Trophoblast cell (in vitro differentiated cells and primary cell): Measurements from ENCODE around the gene NLRP6.

Experiments
- DNase-seq, 2 donors: peaks; one replicate each; pipeline ENCODE4 v3.0.0-alpha.2; 2016
- H2AFZ ChIP-seq: 2 replicates; pipeline ENCODE4 v1.6.1; 2013; ENCODE audit warnings: low read length, moderate library complexity, mild to moderate bottlenecking; ENCODE audit not compliant: insufficient read depth, poor library complexity
- H2AK5ac ChIP-seq: 2 replicates; pipeline ENCODE4 v1.6.1; 2013; ENCODE audit warnings: mild to moderate bottlenecking, low read length
- H2BK120ac ChIP-seq: 2 replicates; pipeline ENCODE4 v1.6.1; 2013; ENCODE audit warnings: low read length, mild to moderate bottlenecking, moderate library complexity; ENCODE audit not compliant: insufficient read depth, poor library complexity
- H2BK12ac ChIP-seq: 2 replicates; pipeline ENCODE4 v1.6.1; 2013; ENCODE audit warnings: mild to moderate bottlenecking, low read length, moderate library complexity
- H2BK5ac ChIP-seq: 2 replicates; pipeline ENCODE4 v1.6.1; 2013; ENCODE audit warnings: low read length, low read depth, moderate library complexity, mild to moderate bottlenecking; ENCODE audit not compliant: poor library complexity
- H3K14ac ChIP-seq: 2 replicates; pipeline ENCODE4 v1.6.1; 2013; ENCODE audit warnings: mild to moderate bottlenecking, low read length
- H3K18ac ChIP-seq: 2 replicates; pipeline ENCODE4 v1.6.1; 2013; ENCODE audit warnings: mild to moderate bottlenecking, low read length
- H3K23ac ChIP-seq: 2 replicates; pipeline ENCODE4 v1.6.1; 2013; ENCODE audit warnings: low read length
- H3K27ac ChIP-seq: 2 replicates; pipeline ENCODE4 v1.5.1; 2013; ENCODE audit warnings: low read depth, mild to moderate bottlenecking, inconsistent platforms, low read length, moderate library complexity
- H3K27me3 ChIP-seq: 2 replicates; pipeline ENCODE4 v1.6.1; 2013; ENCODE audit warnings: inconsistent platforms, mild to moderate bottlenecking, low read length, moderate library complexity; ENCODE audit not compliant: insufficient read depth
- H3K36me3 ChIP-seq, 2 experiments: 1 replicate in 1 of 2; 2 replicates in 1 of 2; pipeline ENCODE4 v1.6.1; 2013; ENCODE audit warnings: low read length in 2 of 2, mild to moderate bottlenecking in 2 of 2, moderate library complexity in 1 of 2; ENCODE audit not compliant: insufficient read depth in 2 of 2, control insufficient read depth in 1 of 2
- H3K4ac ChIP-seq: 2 replicates; pipeline ENCODE4 v1.6.1; 2013; ENCODE audit warnings: low read depth, mild to moderate bottlenecking, low read length, moderate library complexity
- H3K4me1 ChIP-seq, 2 experiments: 1 replicate in 1 of 2; 2 replicates in 1 of 2; pipeline ENCODE4 v1.6.1; 2013; ENCODE audit warnings: low read length in 2 of 2, mild to moderate bottlenecking in 2 of 2, moderate library complexity in 1 of 2; ENCODE audit not compliant: insufficient read depth in 2 of 2, control insufficient read depth in 1 of 2
- H3K4me2 ChIP-seq: 2 replicates; pipeline ENCODE4 v1.6.1; 2013; ENCODE audit warnings: inconsistent platforms, mild to moderate bottlenecking, low read length, moderate library complexity
- H3K4me3 ChIP-seq: 2 replicates; pipeline ENCODE4 v1.5.1; 2013; ENCODE audit warnings: mild to moderate bottlenecking, low read depth, low read length, inconsistent platforms
- H3K79me1 ChIP-seq: one replicate; pipeline ENCODE4 v1.6.1; 2013; ENCODE audit warnings: low read length
- H3K79me2 ChIP-seq: 2 replicates; pipeline ENCODE4 v1.6.1; 2013; ENCODE audit warnings: low read length, mild to moderate bottlenecking; ENCODE audit not compliant: control insufficient read depth, insufficient read depth, poor library complexity
- H3K9ac ChIP-seq: 2 replicates; pipeline ENCODE4 v1.6.1; 2013; ENCODE audit warnings: mild to moderate bottlenecking, low read length
- H3K9me3 ChIP-seq: 2 replicates; pipeline ENCODE4 v1.6.1; 2013; ENCODE audit warnings: low read depth, mild to moderate bottlenecking, control low read depth, inconsistent platforms, low read length; ENCODE audit not compliant: insufficient read depth
- H4K12ac ChIP-seq: 2 replicates; pipeline ENCODE4 v1.6.1; 2013; ENCODE audit warnings: low read depth, mild to moderate bottlenecking, low read length, moderate library complexity
- H4K8ac ChIP-seq: 2 replicates; pipeline ENCODE4 v1.6.1; 2013; ENCODE audit warnings: low read depth, mild to moderate bottlenecking, low read length, moderate library complexity
- H4K91ac ChIP-seq: one replicate; pipeline ENCODE4 v1.6.1; 2013; ENCODE audit warnings: low read depth, mild to moderate bottlenecking, low read length, moderate library complexity
- WGBS: extraction: QIAGEN DNeasy Blood & Tissue Kit; methylation state at CpG from one replicate; pipeline ENCODE4 v1.1.7; 2013; ENCODE audit warnings: missing lambda C conversion rate; ENCODE audit not compliant: insufficient read length, insufficient coverage; ENCODE audit errors: extremely low coverage; 5-methylcytosine and 5-hydroxymethylcytosine counted together

Gene NLRP6

DNA sequence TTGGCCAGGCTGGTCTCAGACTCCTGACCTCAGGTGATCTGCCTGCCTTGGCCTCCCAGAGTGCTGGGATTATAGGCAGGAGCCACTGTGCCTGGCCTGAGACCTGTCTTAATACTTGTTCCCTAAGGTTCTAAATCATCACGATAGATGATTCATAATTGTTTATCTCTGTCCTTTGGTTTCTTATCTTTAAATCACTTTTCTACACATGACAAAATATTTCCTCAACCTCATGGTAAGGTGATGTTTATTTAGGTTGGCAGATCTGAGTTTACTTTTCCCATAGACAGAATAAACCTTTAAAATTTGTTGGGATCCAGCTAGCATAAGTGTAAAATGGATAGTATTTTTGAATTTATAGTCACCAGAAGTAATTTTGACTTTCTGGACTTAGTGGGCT is 37.9 kb upstream of the NLRP6 start:
- no peak overlapping the region for H3K4me2 ChIP-seq
- H2BK5ac ChIP-seq: no peak overlapping the region
- WGBS: no CpG with 5 or more reads among the region's 1 CpG
- H3K27ac ChIP-seq: no peak overlapping the region
- H3K18ac ChIP-seq: no peak overlapping the region
- no peak overlapping the region for H3K9ac ChIP-seq
- H3K36me3 ChIP-seq: peaks cover 19 to 33% of the 10 kb centered on the region in 2 experiments
- no peak overlapping the region for H3K4me3 ChIP-seq
- no peaks in the 10 kb centered on the region for H3K27me3 ChIP-seq
- no peak overlapping the region for H2AK5ac ChIP-seq
- no peak overlapping the region for H2AFZ ChIP-seq
- no peaks in the 10 kb centered on the region for H3K9me3 ChIP-seq
- H2BK120ac ChIP-seq: no peak overlapping the region
- no peak overlapping the region for H3K14ac ChIP-seq
- no peak overlapping the region for H3K4ac ChIP-seq
- no peak overlapping the region for H4K12ac ChIP-seq
- H2BK12ac ChIP-seq: no peak overlapping the region
- peaks cover 11% of the 10 kb centered on the region for H3K79me1 ChIP-seq
- H3K79me2 ChIP-seq: peaks cover 13% of the 10 kb centered on the region
- no peak overlapping the region for H4K91ac ChIP-seq
- peaks cover 0 to 2% of the 10 kb centered on the region in 2 experiments for H3K4me1 ChIP-seq
- DNase-seq: no peak
- no peak overlapping the region for H3K23ac ChIP-seq
- no peak overlapping the region for H4K8ac ChIP-seq

DNA sequence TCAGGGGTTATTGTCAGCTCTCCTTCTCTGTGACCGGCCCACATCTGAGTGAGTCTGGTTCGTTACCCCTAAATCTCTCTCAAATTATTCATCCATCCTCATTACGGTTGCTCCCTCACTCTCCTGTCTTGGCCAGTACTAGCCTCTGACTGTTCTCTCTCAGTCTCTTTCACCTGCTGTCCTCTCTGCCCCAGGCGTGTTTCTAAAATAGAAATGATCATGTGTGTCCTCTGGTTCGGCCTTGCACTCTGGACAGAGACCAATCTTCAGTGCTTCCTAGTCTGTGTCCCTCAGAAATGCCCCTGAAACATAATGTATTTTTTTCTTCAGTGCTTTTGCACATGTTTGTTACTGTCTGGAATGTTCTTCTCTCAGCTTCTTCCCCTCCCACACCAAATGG is 36.6 kb upstream of the NLRP6 start:
- H3K79me2 ChIP-seq: peaks cover 8% of the 10 kb centered on the region
- DNase-seq: no peak
- no peak overlapping the region for H3K27ac ChIP-seq
- no peak overlapping the region for H2AK5ac ChIP-seq
- no peak overlapping the region for H2BK12ac ChIP-seq
- no peak overlapping the region for H3K18ac ChIP-seq
- no peak overlapping the region for H3K14ac ChIP-seq
- no peak overlapping the region for H3K4me3 ChIP-seq
- peaks cover 4% of the 10 kb centered on the region for H3K79me1 ChIP-seq
- no peak overlapping the region for H4K8ac ChIP-seq
- no peak overlapping the region for H2BK120ac ChIP-seq
- no peak overlapping the region for H3K4me2 ChIP-seq
- no peak overlapping the region for H3K4ac ChIP-seq
- no peak overlapping the region for H4K12ac ChIP-seq
- H2BK5ac ChIP-seq: no peak overlapping the region
- no peak overlapping the region for H4K91ac ChIP-seq
- no peak overlapping the region for H2AFZ ChIP-seq
- H3K9me3 ChIP-seq: no peaks in the 10 kb centered on the region
- no peaks in the 10 kb centered on the region for H3K27me3 ChIP-seq
- H3K36me3 ChIP-seq: peaks cover 29 to 44% of the 10 kb centered on the region in 2 experiments
- no peak overlapping the region for H3K23ac ChIP-seq
- no peaks in the 10 kb centered on the region for H3K4me1 ChIP-seq
- H3K9ac ChIP-seq: peak overlapping the region; percentile 42
- WGBS: no CpG with 5 or more reads among the region's 5 CpGs

DNA sequence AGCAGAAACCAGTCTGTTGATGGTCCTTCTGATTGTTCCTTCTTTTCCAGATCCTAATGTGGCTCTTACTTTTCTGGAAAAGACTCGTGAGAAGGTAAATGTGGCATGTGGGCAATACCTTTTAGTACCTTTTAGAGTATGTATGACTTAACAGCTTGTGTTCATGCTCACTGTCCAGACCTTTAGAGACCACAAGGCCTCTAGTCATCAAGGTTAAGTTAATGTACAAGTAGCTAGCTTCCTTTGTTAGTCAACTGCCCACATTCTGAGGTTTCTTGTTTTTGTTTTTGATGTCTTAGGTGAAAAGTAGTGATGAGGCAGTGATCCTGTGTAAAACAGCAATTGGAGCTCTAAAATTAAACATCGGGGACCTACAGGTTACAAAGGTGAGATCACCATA is 33.8 kb upstream of the NLRP6 start:
- Histone ChIP-seq H3K27me3 (no peaks in the 10 kb centered on the region), H3K27ac (no peak overlapping the region), H4K8ac (no peak overlapping the region), H3K18ac (no peak overlapping the region), H4K91ac (no peak overlapping the region), H2BK12ac (no peak overlapping the region), H3K36me3 (peaks cover 38 to 56% of the 10 kb centered on the region in 2 experiments), H3K79me2 (no peaks in the 10 kb centered on the region), H2BK120ac (no peak overlapping the region), H3K79me1 (no peaks in the 10 kb centered on the region), H3K9me3 (no peaks in the 10 kb centered on the region), H3K4me3 (no peak overlapping the region), H3K4me1 (no peaks in the 10 kb centered on the region), H3K4ac (no peak overlapping the region), H3K23ac (no peak overlapping the region), H2AFZ (no peak overlapping the region), H2AK5ac (no peak overlapping the region), H2BK5ac (no peak overlapping the region), H4K12ac (no peak overlapping the region), H3K14ac (no peak overlapping the region), H3K4me2 (no peak overlapping the region), H3K9ac (no peak overlapping the region)
- DNase-seq: no peak
- no CpG with 5 or more reads among the region's 2 CpGs for WGBS

DNA sequence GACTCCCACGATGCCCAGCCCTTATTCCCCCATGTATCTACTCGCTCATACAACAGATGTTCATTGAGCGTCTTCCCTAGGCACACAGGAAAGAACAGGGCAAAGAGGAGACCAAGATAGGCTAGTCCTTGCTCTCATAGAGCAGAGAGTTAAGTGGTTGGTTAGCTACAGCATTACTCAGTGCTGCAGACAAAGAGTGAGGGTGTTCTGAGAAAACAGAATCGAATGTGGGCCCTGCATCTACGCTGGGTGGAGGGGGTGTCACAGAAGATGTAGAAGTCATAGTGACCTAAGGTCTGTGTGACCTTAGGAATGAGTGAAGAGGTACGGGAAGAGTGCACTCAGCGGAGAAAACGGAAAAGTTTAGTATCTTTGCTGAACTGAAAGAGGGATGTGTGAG is 29.1 kb upstream of the NLRP6 start:
- no peak overlapping the region for H4K12ac ChIP-seq
- no CpG with 5 or more reads among the region's 8 CpGs for WGBS
- H3K18ac ChIP-seq: no peak overlapping the region
- no peak overlapping the region for H2BK120ac ChIP-seq
- H3K4me3 ChIP-seq: no peak overlapping the region
- H2AK5ac ChIP-seq: no peak overlapping the region
- H3K14ac ChIP-seq: no peak overlapping the region
- H3K9ac ChIP-seq: peak overlapping the region; percentile 42
- H2BK5ac ChIP-seq: no peak overlapping the region
- H3K27ac ChIP-seq: no peak overlapping the region
- no peaks in the 10 kb centered on the region for H3K79me1 ChIP-seq
- H2BK12ac ChIP-seq: no peak overlapping the region
- no peak overlapping the region for H2AFZ ChIP-seq
- no peak overlapping the region for H4K8ac ChIP-seq
- DNase-seq: no peak
- H3K79me2 ChIP-seq: no peaks in the 10 kb centered on the region
- H3K27me3 ChIP-seq: no peaks in the 10 kb centered on the region
- H3K4me1 ChIP-seq: no peaks in the 10 kb centered on the region
- peaks cover 2% of the 10 kb centered on the region for H3K9me3 ChIP-seq
- H3K36me3 ChIP-seq: peaks cover 53 to 72% of the 10 kb centered on the region in 2 experiments
- no peak overlapping the region for H3K4me2 ChIP-seq
- no peak overlapping the region for H4K91ac ChIP-seq
- H3K4ac ChIP-seq: no peak overlapping the region
- no peak overlapping the region for H3K23ac ChIP-seq
